ENCODE data around the gene OR8D2. TPM values are rescaled to one million over a fixed set of nuclear protein-coding genes. Genes with fewer than 3 reads are reported as not detected.

The OR8D2 gene
- polyA plus RNA-seq, 2 of the 4 experiments (the other 2 are of a cell fraction), result not detected

DNA sequence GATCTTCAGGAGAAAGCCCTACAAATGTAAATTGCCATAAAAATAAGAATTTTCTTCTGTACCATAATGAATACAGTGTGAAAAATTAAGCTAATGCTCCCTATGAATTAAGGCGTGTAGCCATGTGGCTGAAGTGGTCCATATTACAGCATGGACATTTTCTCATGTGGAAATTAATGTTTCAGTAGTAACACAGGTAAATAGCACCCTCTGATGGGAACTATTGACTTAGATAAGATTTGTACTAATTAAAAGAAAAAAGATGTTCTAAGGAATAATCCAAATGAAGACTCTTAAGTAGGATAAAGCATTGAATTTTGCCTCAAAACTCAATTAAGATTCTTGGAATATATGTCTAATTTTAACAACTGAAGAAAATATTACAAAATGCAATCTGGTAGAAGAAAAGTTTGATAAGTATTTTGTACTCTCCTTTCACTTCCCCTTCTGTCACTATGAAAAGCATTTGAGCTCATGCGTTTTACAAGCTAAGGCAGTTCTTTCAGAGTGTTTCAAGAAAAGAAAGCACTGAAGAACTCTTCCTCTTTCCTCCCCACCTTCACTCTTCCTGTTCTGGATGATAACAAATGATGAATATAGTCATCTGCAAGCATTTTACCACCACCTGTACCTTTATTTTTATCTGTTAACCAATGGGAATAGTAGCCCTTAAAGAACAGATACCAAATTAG, 9.9 kb upstream of the OR8D2 start:
- Histone ChIP-seq H3K9me3 (no peaks in the 10 kb centered on the region), H3K27ac (no peak overlapping the region), H3K4me2 (no peak overlapping the region), H3K4me3 (no peak overlapping the region), H3K4me1 (no peaks in the 10 kb centered on the region)
- ChIA-PET POLR2A (no interaction called here), CTCF (interaction anchor here (1.0 to 1.3 kb wide), 2 partner anchors 258 to 260 kb away, joined by 3 to 4 read pairs; no protein-coding TSS in a partner anchor)
- ATAC-seq, result no peak
- no peak for FAIRE-seq
- DNase-seq (ENCODE audit: low read depth in 1 of 2, low spot score in 1 of 2), result no peak
- TF ChIP-seq KDM1A (IDR thresholded peaks at IDR 0.05; ENCODE audit: low read depth) (no peak), MAZ (IDR thresholded peaks at IDR 0.05; ENCODE audit: borderline replicate concordance, low read depth, low read length) (no peak), ZSCAN20 (CRISPR knock-in tag; IDR thresholded peaks at IDR 0.05) (no peak), SMC3 (IDR thresholded peaks at IDR 0.05) (no peak), CHD2 (IDR thresholded peaks at IDR 0.05; ENCODE audit: low read length, partially characterized antibody) (no peak)
- WGBS (ENCODE audit: missing lambda C conversion rate), result 14% methylated on average over 2 of the region's 2 CpGs

DNA sequence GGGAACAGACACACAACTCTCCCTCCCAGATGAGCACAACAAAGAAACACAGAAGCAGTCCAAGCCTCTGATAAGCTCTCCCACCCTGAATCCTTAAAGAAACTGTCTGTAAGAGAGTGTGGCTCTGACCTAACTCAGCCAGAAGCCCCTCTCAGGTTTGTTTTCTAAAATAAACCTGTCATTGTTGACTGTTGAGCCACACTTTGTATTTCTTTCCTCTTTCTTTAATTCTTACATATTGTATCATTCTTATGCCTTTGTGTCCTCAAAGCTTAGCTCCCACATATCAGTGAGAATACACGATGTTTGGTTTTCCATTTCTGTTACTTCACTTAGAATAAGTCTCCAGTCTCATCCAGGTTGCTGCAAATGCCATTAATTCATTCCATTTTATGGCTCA, 7.8 kb upstream of the OR8D2 start:
- H3K4me1 ChIP-seq, result no peaks in the 10 kb centered on the region
- no peak for DNase-seq (ENCODE audit: low read depth in 1 of 2, low spot score in 1 of 2)
- H3K27ac ChIP-seq, result no peak overlapping the region
- no peak for TF ChIP-seq ZSCAN20 (CRISPR knock-in tag; IDR thresholded peaks at IDR 0.05)
- TF ChIP-seq POLR2A (IDR thresholded peaks at IDR 0.05; ENCODE audit: low read length), result no peak
- no peak for TF ChIP-seq CHD4 (IDR thresholded peaks at IDR 0.05; ENCODE audit: borderline replicate concordance)
- no peak for TF ChIP-seq MYC (IDR thresholded peaks at IDR 0.05; ENCODE audit: borderline replicate concordance, low read length)
- no peak for TF ChIP-seq SREBF2 (IDR thresholded peaks at IDR 0.05)
- no peak for TF ChIP-seq JUN (IDR thresholded peaks at IDR 0.05)
- TF ChIP-seq FOXS1 (CRISPR knock-in tag; IDR thresholded peaks at IDR 0.05), result no peak
- no peak for TF ChIP-seq BHLHE40 (IDR thresholded peaks at IDR 0.05; ENCODE audit: low read depth, low read length)
- TF ChIP-seq, protein P1, sequence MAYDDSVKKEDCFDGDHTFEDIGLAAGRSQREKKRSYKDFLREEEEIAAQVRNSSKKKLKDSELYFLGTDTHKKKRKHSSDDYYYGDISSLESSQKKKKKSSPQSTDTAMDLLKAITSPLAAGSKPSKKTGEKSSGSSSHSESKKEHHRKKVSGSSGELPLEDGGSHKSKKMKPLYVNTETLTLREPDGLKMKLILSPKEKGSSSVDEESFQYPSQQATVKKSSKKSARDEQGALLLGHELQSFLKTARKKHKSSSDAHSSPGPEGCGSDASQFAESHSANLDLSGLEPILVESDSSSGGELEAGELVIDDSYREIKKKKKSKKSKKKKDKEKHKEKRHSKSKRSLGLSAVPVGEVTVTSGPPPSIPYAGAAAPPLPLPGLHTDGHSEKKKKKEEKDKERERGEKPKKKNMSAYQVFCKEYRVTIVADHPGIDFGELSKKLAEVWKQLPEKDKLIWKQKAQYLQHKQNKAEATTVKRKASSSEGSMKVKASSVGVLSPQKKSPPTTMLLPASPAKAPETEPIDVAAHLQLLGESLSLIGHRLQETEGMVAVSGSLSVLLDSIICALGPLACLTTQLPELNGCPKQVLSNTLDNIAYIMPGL (CRISPR knock-in tag; IDR thresholded peaks at IDR 0.05; ENCODE audit: borderline replicate concordance), result no peak
- TF ChIP-seq NR3C1 (IDR thresholded peaks at IDR 0.05), result no peak
- no peak for TF ChIP-seq HDAC2 (IDR thresholded peaks at IDR 0.05)
- TF ChIP-seq EP300 (IDR thresholded peaks at IDR 0.05), result no peak
- no peak for TF ChIP-seq ZC3H11A (IDR thresholded peaks at IDR 0.05)
- TF ChIP-seq KDM5A (IDR thresholded peaks at IDR 0.05), result no peak
- no peak for TF ChIP-seq SMC3 (IDR thresholded peaks at IDR 0.05)
- TF ChIP-seq RARB (CRISPR knock-in tag; IDR thresholded peaks at IDR 0.05), result no peak
- H3K9me3 ChIP-seq, result no peaks in the 10 kb centered on the region
- ChIA-PET CTCF (interaction anchor here (1.2 kb wide), 1 partner anchor 256 kb away, joined by 4 read pairs; no protein-coding TSS in a partner anchor), POLR2A (no interaction called here)
- H3K4me2 ChIP-seq, result no peak overlapping the region
- FAIRE-seq, result no peak
- 0% methylated on average over 1 of the region's 1 CpG for WGBS (ENCODE audit: missing lambda C conversion rate)
- H3K4me3 ChIP-seq, result no peak overlapping the region
- no peak for ATAC-seq

DNA sequence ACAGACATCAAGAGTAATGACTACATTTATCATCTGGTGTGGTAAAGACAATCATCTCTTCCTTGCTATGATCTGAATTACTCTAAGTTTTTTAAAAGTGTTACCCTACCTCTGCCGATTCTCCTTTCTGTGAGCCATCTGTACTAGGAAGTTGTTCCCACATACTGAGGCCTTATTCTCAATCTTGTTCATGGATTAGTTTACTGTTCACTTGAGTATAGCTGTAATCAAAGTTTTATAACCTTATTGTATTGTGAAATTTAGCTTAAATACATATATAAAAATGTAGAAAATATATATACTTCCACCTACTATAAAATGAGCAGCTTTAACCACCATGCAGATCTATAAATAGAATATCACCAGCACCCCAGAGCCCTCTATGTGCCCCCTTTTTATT, 2.4 kb upstream of the OR8D2 start:
- no peak for TF ChIP-seq FOSL2 (IDR thresholded peaks at IDR 0.05)
- no peak for TF ChIP-seq FOSL2 (CRISPR knock-in tag; IDR thresholded peaks at IDR 0.05)
- no peak for TF ChIP-seq EHMT2 (IDR thresholded peaks at IDR 0.05; ENCODE audit: low read depth)
- TF ChIP-seq POLR2A (IDR thresholded peaks at IDR 0.05; ENCODE audit: low read length), result no peak
- no peak for TF ChIP-seq EHF (CRISPR knock-in tag; IDR thresholded peaks at IDR 0.05)
- TF ChIP-seq, protein P2, sequence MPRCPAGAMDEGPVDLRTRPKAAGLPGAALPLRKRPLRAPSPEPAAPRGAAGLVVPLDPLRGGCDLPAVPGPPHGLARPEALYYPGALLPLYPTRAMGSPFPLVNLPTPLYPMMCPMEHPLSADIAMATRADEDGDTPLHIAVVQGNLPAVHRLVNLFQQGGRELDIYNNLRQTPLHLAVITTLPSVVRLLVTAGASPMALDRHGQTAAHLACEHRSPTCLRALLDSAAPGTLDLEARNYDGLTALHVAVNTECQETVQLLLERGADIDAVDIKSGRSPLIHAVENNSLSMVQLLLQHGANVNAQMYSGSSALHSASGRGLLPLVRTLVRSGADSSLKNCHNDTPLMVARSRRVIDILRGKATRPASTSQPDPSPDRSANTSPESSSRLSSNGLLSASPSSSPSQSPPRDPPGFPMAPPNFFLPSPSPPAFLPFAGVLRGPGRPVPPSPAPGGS (IDR thresholded peaks at IDR 0.05), result no peak
- TF ChIP-seq TP53 (CRISPR knock-in tag; IDR thresholded peaks at IDR 0.05), result no peak
- no peak for TF ChIP-seq ZC3H11A (IDR thresholded peaks at IDR 0.05)
- no peak for TF ChIP-seq GATA3 (IDR thresholded peaks at IDR 0.05; ENCODE audit: borderline replicate concordance)
- TF ChIP-seq SMC3 (IDR thresholded peaks at IDR 0.05), result no peak
- TF ChIP-seq ZSCAN20 (CRISPR knock-in tag; IDR thresholded peaks at IDR 0.05), result no peak
- TF ChIP-seq JUN (IDR thresholded peaks at IDR 0.05), result no peak
- no peak for TF ChIP-seq ESRRA (IDR thresholded peaks at IDR 0.05; ENCODE audit: borderline replicate concordance, low read length)
- no peak for TF ChIP-seq RAD21 (conservative IDR thresholded peaks at IDR 0.05 in 1 of 2, IDR thresholded peaks at IDR 0.05 in 1 of 2)
- no peak for TF ChIP-seq RARB (CRISPR knock-in tag; IDR thresholded peaks at IDR 0.05)
- no peak for TF ChIP-seq RNF2 (IDR thresholded peaks at IDR 0.05; ENCODE audit: borderline replicate concordance, low read depth)
- no peak for TF ChIP-seq NR3C1 (IDR thresholded peaks at IDR 0.05)
- TF ChIP-seq, protein P1 (CRISPR knock-in tag; IDR thresholded peaks at IDR 0.05; ENCODE audit: borderline replicate concordance), result no peak
- TF ChIP-seq HEYL (CRISPR knock-in tag; IDR thresholded peaks at IDR 0.05), result no peak
- no peak for TF ChIP-seq PHF8 (IDR thresholded peaks at IDR 0.05; ENCODE audit: borderline replicate concordance, low read depth)
- no peak for TF ChIP-seq MAFK (IDR thresholded peaks at IDR 0.05; ENCODE audit: partially characterized antibody)
- DNase-seq (ENCODE audit: low read depth in 1 of 2, low spot score in 1 of 2) (no peak), FAIRE-seq (no peak), ATAC-seq (no peak)
- Histone ChIP-seq H3K4me2 (no peak overlapping the region), H3K4me1 (no peaks in the 10 kb centered on the region), H3K27ac (no peak overlapping the region), H3K4me3 (no peak overlapping the region), H3K9me3 (no peaks in the 10 kb centered on the region)
- 71% methylated on average over 1 of the region's 1 CpG for WGBS (ENCODE audit: missing lambda C conversion rate)
- ChIA-PET CTCF (interaction anchor here (0.6 kb wide), 1 partner anchor 93 kb away, joined by 3 read pairs; no protein-coding TSS in a partner anchor), POLR2A (no interaction called here)

Data from A549 (cell line).